Tibial nerve (tissue), 4 donors: ENCODE results near the gene KPTN. TPM values are rescaled to one million over a fixed set of nuclear protein-coding genes. Genes with fewer than 3 reads are reported as not detected.

Experiments
- DNase-seq, 2 donors: peaks; one replicate each; pipeline ENCODE4 v3.0.0-alpha.2; 2019; ENCODE audit warnings: low spot score in 2 of 2
- H3K27ac ChIP-seq, 4 donors: fragments of 200-600 bp; sonication (generic) in 3 of 4; one replicate each; pipeline ENCODE4 v1.5.1; 2017 to 2019; ENCODE audit warnings: mild to moderate bottlenecking in 1 of 4
- H3K27me3 ChIP-seq, 2 donors: fragments of 200-600 bp; sonication (generic) in 1 of 2; one replicate each; pipeline versions ENCODE4 v1.5.1 to v1.6.0; 2017 to 2019
- H3K36me3 ChIP-seq, 3 donors: fragments of 200-600 bp; sonication (generic); one replicate each; pipeline ENCODE4 v1.5.1; 2018 to 2019
- H3K4me1 ChIP-seq, 4 donors: fragments of 200-600 bp; sonication (generic) in 3 of 4; one replicate each; pipeline ENCODE4 v1.5.1; 2017 to 2019
- H3K4me3 ChIP-seq, 4 donors: fragments of 200-600 bp; sonication (generic) in 3 of 4; one replicate each; pipeline ENCODE4 v1.5.1; 2017 to 2019; ENCODE audit warnings: mild to moderate bottlenecking in 1 of 4, moderate library complexity in 1 of 4
- H3K9me3 ChIP-seq, 4 donors: fragments of 200-600 bp; sonication (generic) in 3 of 4; one replicate each; pipeline ENCODE4 v1.5.1; 2017 to 2019
- EP300 ChIP-seq, 2 donors: sonication (generic); formaldehyde crosslinking; IDR thresholded peaks; one replicate each; pipeline ENCODE4 v1.6.1; 2017; ENCODE audit warnings: antibody characterized with exemption in 2 of 2, mild to moderate bottlenecking in 1 of 2
- POLR2A ChIP-seq, 2 donors: fragments of 450-650 bp; IDR thresholded peaks; one replicate each; pipeline ENCODE4 v1.6.1; 2017; ENCODE audit warnings: antibody characterized with exemption in 2 of 2, mild to moderate bottlenecking in 2 of 2, moderate library complexity in 2 of 2
- WGBS, 2 donors: methylation state at CpG; one replicate each; pipeline ENCODE4 v1.1.5; 2018; 5-methylcytosine and 5-hydroxymethylcytosine counted together
- total RNA-seq, 4 donors: library from RNA; depleted of rRNA; stranded (reverse); fragments of >200 nt; gene quantifications; one replicate each; pipeline ENCODE4 v1.1.0, GENCODE V29; 2016
- TF ChIP-seq, protein P1 (sequence below), 5 experiments: fragments of 200-600 bp in 3 of 5; fragments of 450-650 bp in 2 of 5; sonication (generic) in 3 of 5; IDR thresholded peaks; one replicate each; pipeline ENCODE4 v1.5.1; 2016 to 2019; ENCODE audit warnings: antibody characterized with exemption in 5 of 5, mild to moderate bottlenecking in 3 of 5, moderate library complexity in 2 of 5

Gene KPTN
- total RNA-seq, 4 donors from 2014 or later: 3.1 to 10.8 (median 8.2) TPM

DNA sequence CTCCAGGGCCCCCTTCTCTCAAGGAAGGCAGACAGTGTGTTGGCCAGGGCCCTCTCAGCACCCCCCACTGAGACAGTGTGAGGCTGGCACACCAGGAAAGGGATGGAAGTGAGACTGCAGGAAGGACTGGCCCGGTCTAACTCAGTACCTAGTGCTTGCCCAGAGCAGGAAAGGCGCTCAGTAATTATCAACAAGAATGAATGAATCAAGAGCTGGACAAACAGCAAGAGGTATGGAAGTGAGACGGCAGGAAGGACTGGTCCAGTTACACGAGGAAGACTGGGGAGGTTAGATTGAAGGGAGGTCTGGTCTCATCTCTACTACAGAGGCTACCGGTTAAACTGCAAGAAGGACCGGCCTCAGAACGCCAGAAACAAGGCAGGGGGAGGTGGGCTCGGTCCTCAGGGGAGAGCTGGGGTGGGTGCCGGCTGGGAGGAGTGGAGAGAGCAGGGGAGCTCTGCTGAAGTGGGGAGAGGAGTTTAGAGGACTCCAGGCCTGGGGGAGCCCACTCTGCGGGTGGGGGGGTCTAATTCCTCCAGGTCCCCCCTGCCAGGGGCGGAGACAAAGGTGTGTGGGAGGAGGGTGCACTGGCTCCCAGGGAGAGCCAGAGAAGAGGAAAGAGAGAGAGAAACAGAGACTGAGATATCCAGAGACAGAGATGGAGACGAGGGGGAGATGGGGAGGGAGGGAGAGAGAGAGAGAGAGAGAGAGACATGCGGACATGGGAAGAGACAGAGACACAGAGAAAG lies 13.4 kb downstream of the KPTN start:
- TF ChIP-seq EP300 (IDR thresholded peaks at IDR 0.05): no peak
- TF ChIP-seq, protein P1, sequence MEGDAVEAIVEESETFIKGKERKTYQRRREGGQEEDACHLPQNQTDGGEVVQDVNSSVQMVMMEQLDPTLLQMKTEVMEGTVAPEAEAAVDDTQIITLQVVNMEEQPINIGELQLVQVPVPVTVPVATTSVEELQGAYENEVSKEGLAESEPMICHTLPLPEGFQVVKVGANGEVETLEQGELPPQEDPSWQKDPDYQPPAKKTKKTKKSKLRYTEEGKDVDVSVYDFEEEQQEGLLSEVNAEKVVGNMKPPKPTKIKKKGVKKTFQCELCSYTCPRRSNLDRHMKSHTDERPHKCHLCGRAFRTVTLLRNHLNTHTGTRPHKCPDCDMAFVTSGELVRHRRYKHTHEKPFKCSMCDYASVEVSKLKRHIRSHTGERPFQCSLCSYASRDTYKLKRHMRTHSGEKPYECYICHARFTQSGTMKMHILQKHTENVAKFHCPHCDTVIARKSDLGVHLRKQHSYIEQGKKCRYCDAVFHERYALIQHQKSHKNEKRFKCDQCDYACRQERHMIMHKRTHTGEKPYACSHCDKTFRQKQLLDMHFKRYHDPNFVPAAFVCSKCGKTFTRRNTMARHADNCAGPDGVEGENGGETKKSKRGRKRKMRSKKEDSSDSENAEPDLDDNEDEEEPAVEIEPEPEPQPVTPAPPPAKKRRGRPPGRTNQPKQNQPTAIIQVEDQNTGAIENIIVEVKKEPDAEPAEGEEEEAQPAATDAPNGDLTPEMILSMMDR (IDR thresholded peaks at IDR 0.05): no peak
- no peak for TF ChIP-seq POLR2A (IDR thresholded peaks at IDR 0.05)
- H3K27ac ChIP-seq: no peak overlapping the region
- WGBS, 2 donors: 22 to 29% methylated on average over 13 of the region's 13 CpGs
- H3K4me3 ChIP-seq: no peak overlapping the region
- H3K9me3 ChIP-seq: no peaks in the 10 kb centered on the region
- peaks cover 0 to 15% (median 4%) of the 10 kb centered on the region in 4 donors for H3K4me1 ChIP-seq
- peaks cover 0 to 88% of the 10 kb centered on the region in 2 donors for H3K27me3 ChIP-seq
- peaks cover 0 to 6% (median 0%) of the 10 kb centered on the region in 3 donors for H3K36me3 ChIP-seq
- DNase-seq: no peak

DNA sequence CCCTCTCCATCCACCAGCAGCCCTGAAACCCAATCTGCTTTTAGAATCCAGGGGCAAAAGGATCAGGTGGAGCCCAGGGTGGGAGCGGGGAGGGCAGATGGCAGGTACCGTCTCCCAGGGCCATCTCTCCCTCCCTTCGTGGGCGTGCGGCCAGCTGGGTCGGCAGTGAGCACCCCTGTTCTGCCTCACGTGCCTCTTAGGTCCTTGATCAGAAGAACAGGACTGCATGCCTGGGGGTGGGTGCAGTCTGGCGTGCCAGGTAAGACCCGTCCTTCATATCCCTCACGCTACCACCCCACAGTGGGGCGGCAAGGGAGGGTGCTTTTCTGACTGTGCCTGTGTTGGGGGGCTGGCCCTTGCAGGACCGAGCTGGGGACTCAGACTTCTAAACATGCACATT lies 14.3 kb downstream of the KPTN start:
- H3K4me3 ChIP-seq: no peak overlapping the region
- H3K36me3 ChIP-seq: no peaks in the 10 kb centered on the region
- H3K4me1 ChIP-seq: peaks cover 0 to 15% (median 4%) of the 10 kb centered on the region in 4 donors
- H3K27me3 ChIP-seq: peaks cover 0 to 95% of the 10 kb centered on the region in 2 donors
- TF ChIP-seq, protein P1 (IDR thresholded peaks at IDR 0.05): no peak
- no peak for TF ChIP-seq POLR2A (IDR thresholded peaks at IDR 0.05)
- no peak for TF ChIP-seq EP300 (IDR thresholded peaks at IDR 0.05)
- no peaks in the 10 kb centered on the region for H3K9me3 ChIP-seq
- no peak overlapping the region for H3K27ac ChIP-seq
- WGBS, 2 donors: 15 to 16% methylated on average over 7 to 12 of the region's 12 CpGs
- no peak for DNase-seq

DNA sequence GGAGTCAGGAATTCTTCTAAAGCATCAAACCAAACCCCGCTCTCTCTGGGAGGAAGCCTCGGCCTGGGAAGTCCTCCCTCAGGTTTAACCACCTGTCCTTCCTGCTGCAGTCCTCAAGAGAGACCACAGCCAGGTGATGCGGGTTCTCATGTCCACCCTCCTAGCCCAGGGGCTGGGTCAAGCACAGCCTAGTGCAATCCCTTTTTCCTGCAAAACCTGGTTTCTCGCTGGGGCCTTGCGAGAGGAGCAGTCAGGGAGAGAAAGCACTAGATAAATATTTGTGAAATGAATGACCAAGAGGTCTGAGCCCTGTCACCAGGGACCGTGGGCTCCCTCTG lies 14.7 kb downstream of the KPTN start:
- no peak overlapping the region for H3K4me3 ChIP-seq
- H3K4me1 ChIP-seq: peaks cover 0 to 15% (median 4%) of the 10 kb centered on the region in 4 donors
- no peak overlapping the region for H3K27ac ChIP-seq
- no peak for DNase-seq
- TF ChIP-seq, protein P1 (IDR thresholded peaks at IDR 0.05): no peak
- TF ChIP-seq POLR2A (IDR thresholded peaks at IDR 0.05) (no peak), EP300 (IDR thresholded peaks at IDR 0.05) (no peak)
- 13% methylated on average over 6 of the region's 6 CpGs for WGBS, 2 donors
- peaks cover 0 to 92% of the 10 kb centered on the region in 2 donors for H3K27me3 ChIP-seq
- no peaks in the 10 kb centered on the region for H3K36me3 ChIP-seq
- H3K9me3 ChIP-seq: no peaks in the 10 kb centered on the region

DNA sequence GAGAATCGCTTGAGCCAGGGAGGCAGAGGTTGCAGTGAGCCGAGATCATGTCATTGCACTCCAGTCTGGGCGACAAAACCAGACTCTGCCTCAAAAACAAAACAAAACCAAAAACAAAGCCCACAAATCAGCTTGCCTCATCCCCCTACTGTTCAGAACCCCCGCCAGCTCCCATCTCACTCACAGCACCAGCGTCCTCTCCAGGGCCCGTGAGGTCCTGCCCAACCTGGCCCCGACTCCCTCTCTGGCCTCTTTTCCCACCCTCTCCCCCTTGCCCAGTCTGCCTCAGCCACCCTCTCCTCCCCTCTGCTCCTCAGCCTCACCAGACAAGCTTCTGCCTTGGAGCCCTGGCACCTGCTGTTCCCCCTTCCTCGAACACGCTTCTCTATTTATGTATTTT lies 16.1 kb downstream of the KPTN start:
- Histone ChIP-seq H3K9me3 (no peaks in the 10 kb centered on the region), H3K27ac (no peak overlapping the region), H3K27me3 (peaks cover 0 to 84% of the 10 kb centered on the region in 2 donors), H3K36me3 (no peaks in the 10 kb centered on the region), H3K4me1 (peaks cover 0 to 15% (median 4%) of the 10 kb centered on the region in 4 donors), H3K4me3 (no peak overlapping the region)
- no peak for DNase-seq
- WGBS, 2 donors: 40 to 46% methylated on average over 9 of the region's 9 CpGs
- TF ChIP-seq, protein P1 (IDR thresholded peaks at IDR 0.05): no peak
- TF ChIP-seq EP300 (IDR thresholded peaks at IDR 0.05) (no peak), POLR2A (IDR thresholded peaks at IDR 0.05) (no peak)

DNA sequence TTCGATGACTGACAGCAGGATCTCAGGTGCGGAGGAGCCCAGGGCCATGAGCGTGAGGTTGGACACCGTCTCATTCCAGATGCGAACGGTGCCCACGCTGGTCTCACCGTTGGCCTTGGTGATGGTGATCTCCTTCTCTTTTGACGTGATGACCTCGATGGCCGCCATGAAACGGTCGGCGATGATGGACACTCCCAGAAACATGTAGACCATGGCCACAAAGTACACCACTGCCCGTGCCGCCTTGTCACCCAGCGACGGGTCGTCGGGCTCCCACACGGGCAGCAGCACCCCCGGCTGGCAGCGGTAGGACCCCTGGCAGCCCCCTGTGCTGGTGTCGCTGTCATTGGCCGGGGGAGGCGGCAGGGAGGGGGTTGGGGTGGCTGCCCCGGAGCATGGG lies 18.1 kb downstream of the KPTN start:
- Histone ChIP-seq H3K9me3 (no peaks in the 10 kb centered on the region), H3K4me3 (no peak overlapping the region), H3K4me1 (no peaks in the 10 kb centered on the region), H3K36me3 (no peaks in the 10 kb centered on the region), H3K27ac (no peak overlapping the region), H3K27me3 (peaks cover 0 to 83% of the 10 kb centered on the region in 2 donors)
- no peak for TF ChIP-seq POLR2A (IDR thresholded peaks at IDR 0.05)
- TF ChIP-seq EP300 (IDR thresholded peaks at IDR 0.05): no peak
- TF ChIP-seq, protein P1 (IDR thresholded peaks at IDR 0.05): no peak
- DNase-seq: no peak
- WGBS, 2 donors: 87 to 89% methylated on average over 17 of the region's 27 CpGs
